Activated CD8-positive, alpha-beta memory T cell treated with anti-CD3 and anti-CD28 coated beads for 1 hour (primary cell): Measurements from ENCODE around the gene VASH2.
"Not testable (repeated sequence)": the region's sequence is repeated elsewhere in the genome, so short reads cannot be mapped to it uniquely, and the experiment has no call there.

Experiments used
- DNase-seq, 2 donors: peaks; one replicate each; pipeline ENCODE4 v3.0.0-alpha.2; 2020; ENCODE audit warnings: low read depth in 1 of 2; ENCODE audit errors: extremely low read depth in 1 of 2

Gene VASH2

GRCh38 chr1:213017447-213018273 lies 67.3 kb downstream of the VASH2 start:
- no peak for DNase-seq

- DNase-seq = no peak
Observed at GRCh38 chr1:213019450-213019849, 69.1 kb downstream of the VASH2 start.

GRCh38 chr1:213020016-213020415 lies 69.7 kb downstream of the VASH2 start:
- no peak for DNase-seq

- DNase-seq = not testable (repeated sequence)
Observed at GRCh38 chr1:213027024-213027423, 76.7 kb downstream of the VASH2 start.

- DNase-seq = no peak
Observed at GRCh38 chr1:213032651-213033050, 82.3 kb downstream of the VASH2 start.

GRCh38 chr1:213034713-213035112 lies 84.4 kb downstream of the VASH2 start:
- no peak for DNase-seq

GRCh38 chr1:213035573-213035972 lies 85.2 kb downstream of the VASH2 start:
- DNase-seq = no peak
